PC-9 (cell line): ENCODE results near the gene RBPMS2. TPM values are rescaled to one million over a fixed set of nuclear protein-coding genes. Genes with fewer than 3 reads are reported as not detected.

Experiments
- BruUV-seq: library from RNA; stranded (reverse); fragments of 400-500 nt; replicated peaks from 2 replicates; lab custom pipeline; 2021; lab: Mats Ljungman, UMichigan
- CTCF ChIA-PET: fragments of 300-600 bp; sonication (Branson Sonifier 250); formaldehyde crosslinking; loops from one replicate; lab custom pipeline; 2022; ENCODE audit warnings: antibody characterized with exemption; lab: Charles Lee
- POLR2A ChIA-PET: fragments of 300-600 bp; sonication (Branson Sonifier 250); formaldehyde crosslinking; loops from one replicate; lab custom pipeline; 2022; ENCODE audit warnings: antibody characterized with exemption; ENCODE audit not compliant: unreplicated experiment; lab: Charles Lee
- DNase-seq, 2 experiments: peaks; one replicate each; pipeline versions ENCODE4 v3.0.0 to v3.0.0-alpha.2; 2015 to 2022; ENCODE audit warnings: mixed read lengths in 1 of 2
- H2AFZ ChIP-seq: fragments of 200-600 bp; sonication (generic); 2 replicates; pipeline ENCODE4 v1.8.1; 2017; ENCODE audit warnings: antibody characterized with exemption
- H3F3A ChIP-seq: fragments of 200-600 bp; sonication (generic); 2 replicates; pipeline ENCODE4 v1.8.1; 2017; ENCODE audit warnings: antibody characterized with exemption, mild to moderate bottlenecking, low read depth; ENCODE audit not compliant: insufficient read depth
- H3K27ac ChIP-seq: fragments of 200-600 bp; sonication (generic); 2 replicates; pipeline ENCODE4 v1.6.1; 2016; ENCODE audit warnings: mixed run types
- H3K27me3 ChIP-seq: fragments of 200-600 bp; sonication (generic); 2 replicates; pipeline ENCODE4 v1.6.1; 2016; ENCODE audit warnings: low read depth, mixed run types; ENCODE audit not compliant: insufficient read depth
- H3K36me3 ChIP-seq: fragments of 200-600 bp; sonication (generic); 2 replicates; pipeline ENCODE4 v1.6.1; 2016; ENCODE audit warnings: low read depth, mixed run types
- H3K4me1 ChIP-seq: fragments of 200-600 bp; sonication (generic); replicated peaks from 2 replicates; pipeline ENCODE4 v1.6.1; 2016; ENCODE audit warnings: mixed run types; ENCODE audit not compliant: insufficient read depth
- H3K4me2 ChIP-seq: fragments of 200-600 bp; sonication (generic); 2 replicates; pipeline ENCODE4 v1.6.1; 2017; ENCODE audit warnings: mixed run types
- H3K4me3 ChIP-seq: fragments of 200-600 bp; sonication (generic); 2 replicates; pipeline ENCODE4 v1.6.1; 2016; ENCODE audit warnings: mixed run types
- H3K79me2 ChIP-seq: fragments of 200-600 bp; sonication (generic); 2 replicates; pipeline ENCODE4 v1.6.1; 2017; ENCODE audit warnings: low read depth, mixed run types
- H3K9me2 ChIP-seq: fragments of 200-600 bp; sonication (generic); 2 replicates; pipeline ENCODE4 v1.8.1; 2017; ENCODE audit warnings: mild to moderate bottlenecking; ENCODE audit not compliant: insufficient read depth
- H3K9me3 ChIP-seq: fragments of 200-600 bp; sonication (generic); 2 replicates; pipeline ENCODE4 v1.8.1; 2016; ENCODE audit warnings: low read depth; ENCODE audit not compliant: insufficient read depth
- H4K20me1 ChIP-seq: fragments of 200-600 bp; sonication (generic); 2 replicates; pipeline ENCODE4 v1.8.1; 2017; ENCODE audit not compliant: insufficient read depth
- EZH2 ChIP-seq: fragments of 200-600 bp; sonication (generic); IDR thresholded peaks from 2 replicates; pipeline ENCODE4 v1.8.0; 2017; ENCODE audit warnings: antibody characterized with exemption, low read depth
- intact Hi-C: fragments of 100-400 bp; cut with micrococcal nuclease; formaldehyde crosslinking; loops from one replicate; pipeline ENCODE4 v1.10.0; 2022; ENCODE audit not compliant: unreplicated experiment
- total RNA-seq: library from RNA; stranded (reverse); gene quantifications from 2 replicates; pipeline ENCODE4 v1.2.3, GENCODE V29; 2021
- TF ChIP-seq, protein P1 (sequence below): fragments of 200-600 bp; sonication (generic); conservative IDR thresholded peaks from 2 replicates; pipeline ENCODE4 v1.6.1; 2017; ENCODE audit warnings: mixed run types, antibody characterized with exemption, mild to moderate bottlenecking, moderate library complexity

The RBPMS2 gene
- total RNA-seq, 1 experiment from 2014 or later: 4.1 TPM

DNA sequence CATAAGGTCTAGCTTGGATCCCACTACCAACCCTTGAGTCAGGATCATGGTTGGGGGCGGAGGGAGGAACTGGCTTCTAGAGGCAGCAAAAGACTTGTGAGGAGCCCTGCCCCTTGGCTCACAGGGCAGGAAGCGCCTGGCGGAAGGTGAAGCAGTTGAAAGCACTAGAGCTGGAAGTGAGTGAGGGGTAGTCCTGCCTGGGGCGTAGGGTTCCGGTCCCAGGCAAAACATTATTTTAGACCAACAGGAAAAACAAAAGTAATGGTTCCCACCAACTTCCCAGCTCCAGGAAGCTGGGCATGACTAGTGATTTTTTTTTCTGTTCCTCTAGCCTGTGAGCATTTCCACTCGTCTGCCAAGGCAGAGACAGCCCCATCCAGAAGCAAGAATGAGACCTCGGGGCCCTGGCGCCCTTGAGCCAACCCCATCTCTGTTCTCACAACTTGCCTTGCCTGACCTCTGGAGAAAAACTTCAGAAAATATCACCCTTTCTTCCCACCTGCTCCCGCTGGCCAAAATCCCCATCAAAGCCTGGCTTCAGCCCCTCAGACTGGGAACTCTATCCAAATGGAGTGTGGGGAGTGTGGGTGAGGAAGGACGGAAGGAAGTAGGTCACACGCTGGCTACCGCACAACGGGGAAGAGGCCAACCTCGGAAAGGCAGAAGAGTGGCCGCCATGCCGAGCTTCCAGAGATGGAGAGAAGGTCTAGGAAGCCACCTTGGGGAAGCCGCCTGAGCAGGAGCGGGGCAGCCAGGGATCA lies 57.5 kb downstream of the RBPMS2 start:
- no peaks in the 10 kb centered on the region for H3K36me3 ChIP-seq
- H3K27ac ChIP-seq: no peak overlapping the region
- no peak overlapping the region for H3K4me3 ChIP-seq
- no peaks in the 10 kb centered on the region for H4K20me1 ChIP-seq
- ChIA-PET CTCF (no interaction called here), POLR2A (no interaction called here)
- H3K4me2 ChIP-seq: no peak overlapping the region
- no TSS peak for BruUV-seq
- no peak for TF ChIP-seq EZH2
- TF ChIP-seq, protein P1, sequence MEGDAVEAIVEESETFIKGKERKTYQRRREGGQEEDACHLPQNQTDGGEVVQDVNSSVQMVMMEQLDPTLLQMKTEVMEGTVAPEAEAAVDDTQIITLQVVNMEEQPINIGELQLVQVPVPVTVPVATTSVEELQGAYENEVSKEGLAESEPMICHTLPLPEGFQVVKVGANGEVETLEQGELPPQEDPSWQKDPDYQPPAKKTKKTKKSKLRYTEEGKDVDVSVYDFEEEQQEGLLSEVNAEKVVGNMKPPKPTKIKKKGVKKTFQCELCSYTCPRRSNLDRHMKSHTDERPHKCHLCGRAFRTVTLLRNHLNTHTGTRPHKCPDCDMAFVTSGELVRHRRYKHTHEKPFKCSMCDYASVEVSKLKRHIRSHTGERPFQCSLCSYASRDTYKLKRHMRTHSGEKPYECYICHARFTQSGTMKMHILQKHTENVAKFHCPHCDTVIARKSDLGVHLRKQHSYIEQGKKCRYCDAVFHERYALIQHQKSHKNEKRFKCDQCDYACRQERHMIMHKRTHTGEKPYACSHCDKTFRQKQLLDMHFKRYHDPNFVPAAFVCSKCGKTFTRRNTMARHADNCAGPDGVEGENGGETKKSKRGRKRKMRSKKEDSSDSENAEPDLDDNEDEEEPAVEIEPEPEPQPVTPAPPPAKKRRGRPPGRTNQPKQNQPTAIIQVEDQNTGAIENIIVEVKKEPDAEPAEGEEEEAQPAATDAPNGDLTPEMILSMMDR: no peak
- H3K9me3 ChIP-seq: no peaks in the 10 kb centered on the region
- no peaks in the 10 kb centered on the region for H3K79me2 ChIP-seq
- H3K9me2 ChIP-seq: no peaks in the 10 kb centered on the region
- H3K4me1 ChIP-seq: no peaks in the 10 kb centered on the region
- H3F3A ChIP-seq: no peaks in the 10 kb centered on the region
- DNase-seq: no peak
- intact Hi-C loops: no loop called here
- no peaks in the 10 kb centered on the region for H3K27me3 ChIP-seq
- no peak overlapping the region for H2AFZ ChIP-seq

DNA sequence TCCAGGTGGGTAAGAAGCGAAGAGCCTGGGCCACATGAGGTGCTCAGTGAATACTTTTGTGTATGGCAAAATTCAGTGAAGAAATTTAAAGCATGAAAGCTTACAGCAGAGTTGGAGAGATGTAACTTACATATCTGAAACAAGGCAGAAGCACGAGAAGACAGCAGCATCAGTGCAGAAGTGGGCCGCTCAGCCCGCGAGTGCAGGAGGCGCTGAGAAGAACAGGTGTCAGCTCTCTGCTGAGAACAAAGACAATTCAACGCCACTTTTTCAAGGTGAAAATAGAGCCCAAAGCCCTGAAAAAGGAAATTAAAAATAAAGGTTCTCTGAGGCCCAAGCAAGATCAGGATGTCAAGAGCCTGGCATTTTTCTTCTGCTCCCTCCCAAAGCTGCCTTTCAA lies 58.3 kb downstream of the RBPMS2 start:
- Histone ChIP-seq H3K27me3 (no peaks in the 10 kb centered on the region), H3K36me3 (no peaks in the 10 kb centered on the region), H3K9me2 (no peaks in the 10 kb centered on the region), H3K4me2 (no peak overlapping the region), H3K79me2 (no peaks in the 10 kb centered on the region), H3K9me3 (no peaks in the 10 kb centered on the region), H3K4me3 (no peak overlapping the region), H3K4me1 (no peaks in the 10 kb centered on the region), H2AFZ (no peak overlapping the region), H3F3A (no peaks in the 10 kb centered on the region), H3K27ac (no peak overlapping the region), H4K20me1 (no peaks in the 10 kb centered on the region)
- no peak for TF ChIP-seq EZH2
- TF ChIP-seq, protein P1: no peak
- ChIA-PET CTCF (no interaction called here), POLR2A (no interaction called here)
- no peak for DNase-seq
- intact Hi-C loops: no loop called here
- no TSS peak for BruUV-seq

DNA sequence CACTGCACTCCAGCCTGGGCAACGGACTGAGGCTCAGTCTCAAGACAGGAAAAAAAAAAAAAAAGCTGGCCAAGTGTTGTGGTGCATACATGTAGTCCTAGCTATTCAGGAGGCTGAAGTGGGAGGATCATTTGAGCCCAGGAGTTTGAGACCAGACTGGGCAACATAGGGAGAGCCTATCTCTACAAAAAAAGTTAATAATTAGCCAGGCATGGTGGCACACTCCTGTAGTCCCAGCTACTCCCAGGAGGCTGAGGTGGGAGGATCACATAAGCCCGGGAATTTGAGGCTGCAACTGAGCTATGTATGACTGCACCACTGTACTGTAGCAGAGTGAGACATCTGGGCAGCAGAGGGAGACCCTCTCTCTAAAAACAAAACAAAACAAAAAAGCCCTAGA lies 58.9 kb downstream of the RBPMS2 start:
- intact Hi-C loops: no loop called here
- no peaks in the 10 kb centered on the region for H3K27me3 ChIP-seq
- H4K20me1 ChIP-seq: no peaks in the 10 kb centered on the region
- no peaks in the 10 kb centered on the region for H3K9me3 ChIP-seq
- DNase-seq: no peak
- ChIA-PET POLR2A (interaction anchor here (0.6 kb wide), 1 partner anchor 17 kb away, joined by 3 read pairs; no protein-coding TSS in a partner anchor), CTCF (no interaction called here)
- no peak overlapping the region for H3K4me3 ChIP-seq
- TF ChIP-seq, protein P1: no peak
- no peak for TF ChIP-seq EZH2
- no peak overlapping the region for H2AFZ ChIP-seq
- H3K4me1 ChIP-seq: no peaks in the 10 kb centered on the region
- H3K27ac ChIP-seq: no peak overlapping the region
- no TSS peak for BruUV-seq
- H3K36me3 ChIP-seq: no peaks in the 10 kb centered on the region
- no peak overlapping the region for H3K4me2 ChIP-seq
- no peaks in the 10 kb centered on the region for H3K79me2 ChIP-seq
- H3K9me2 ChIP-seq: no peaks in the 10 kb centered on the region
- no peaks in the 10 kb centered on the region for H3F3A ChIP-seq
